ENCODE measurements around the gene SLC26A1. TPM values are rescaled to one million over a fixed set of nuclear protein-coding genes. Genes with fewer than 3 reads are reported as not detected.

Gene SLC26A1
- total RNA-seq, 1 experiment from 2014 or later, result 6.9 TPM

DNA sequence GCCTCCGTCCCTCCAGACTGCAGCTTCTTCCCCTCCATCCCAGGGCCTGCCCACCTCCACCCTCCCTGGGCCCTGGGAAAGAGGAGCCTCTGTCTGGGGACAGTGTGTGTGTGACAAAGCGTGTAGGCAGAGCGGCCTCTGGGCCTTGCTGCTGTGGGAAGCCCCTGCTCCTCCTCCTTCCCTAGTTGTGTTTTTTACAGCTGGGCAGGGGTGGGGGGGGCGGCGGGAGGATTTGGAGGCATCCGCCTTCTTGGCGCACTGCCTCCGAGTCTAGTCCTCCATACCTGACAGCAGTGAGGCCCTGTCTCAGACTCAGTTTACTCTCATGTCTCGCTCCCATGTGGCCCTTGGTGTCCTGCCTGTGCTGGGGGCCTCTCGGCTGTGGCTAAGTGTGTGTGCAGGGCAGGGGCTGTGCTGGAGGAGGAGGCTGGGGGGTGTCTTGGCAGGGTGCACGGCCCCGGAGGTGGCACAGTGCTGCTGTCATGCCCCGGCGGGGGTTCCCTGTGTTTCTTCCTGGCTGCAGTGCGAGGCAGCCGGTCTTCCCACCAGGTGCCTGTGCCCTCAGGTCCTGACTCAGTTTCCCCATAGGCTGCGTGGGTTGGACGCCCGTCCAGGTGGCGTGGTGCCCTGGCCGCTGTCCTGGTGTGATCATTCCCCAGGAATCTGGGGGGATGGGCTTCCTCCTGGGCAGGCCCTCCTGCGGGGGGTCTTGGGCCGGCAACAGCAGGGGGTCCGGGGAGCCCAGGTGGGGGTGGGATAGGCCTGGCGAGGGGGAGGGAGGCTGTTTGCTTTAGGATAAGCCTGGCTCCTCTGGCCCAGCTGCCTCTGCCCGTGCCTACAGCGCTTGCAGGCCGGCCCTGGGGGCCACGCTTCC, 25.2 kb upstream of the SLC26A1 start:
- in situ Hi-C loops (cut with HindIII; ENCODE audit: low pct_unique_long_range_greater_than_20kb, low sequenced_read_pairs), result no loop called here
- no peak for DNase-seq (ENCODE audit: low read depth)

- DNase-seq (ENCODE audit: low read depth), result no peak
- in situ Hi-C loops (cut with HindIII; ENCODE audit: low pct_unique_long_range_greater_than_20kb, low sequenced_read_pairs), result no loop called here
Measured at GRCh38 chr4:1017706-1018105, 24.5 kb upstream of the SLC26A1 start.

DNA sequence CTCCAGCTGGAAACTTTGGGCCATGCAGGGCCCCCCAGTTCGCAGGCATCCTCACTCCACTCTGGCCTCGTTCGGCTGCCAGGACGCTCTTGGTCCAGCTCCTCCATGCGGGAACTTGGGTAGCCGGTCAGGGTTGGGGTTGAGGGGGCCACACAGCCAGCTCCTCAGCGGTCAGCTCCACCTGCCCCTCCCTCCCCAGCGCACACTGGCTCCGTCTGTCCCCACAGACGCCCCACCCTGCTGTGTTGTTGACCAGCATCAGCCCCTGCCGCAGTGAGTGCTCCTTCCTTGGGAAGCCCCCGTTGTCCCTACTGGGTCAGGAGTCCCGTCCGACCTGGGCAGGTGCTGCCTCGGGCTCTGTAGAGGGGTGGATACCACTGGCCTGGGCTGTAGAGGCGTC, 24.0 kb upstream of the SLC26A1 start:
- DNase-seq (ENCODE audit: low read depth), result no peak
- in situ Hi-C loops (cut with HindIII; ENCODE audit: low pct_unique_long_range_greater_than_20kb, low sequenced_read_pairs), result no loop called here

- no peak for DNase-seq (ENCODE audit: low read depth)
- in situ Hi-C loops (cut with HindIII; ENCODE audit: low pct_unique_long_range_greater_than_20kb, low sequenced_read_pairs), result no loop called here
Measured at GRCh38 chr4:1015746-1016145, 22.5 kb upstream of the SLC26A1 start.

GRCh38 chr4:1015179-1015578, 22.0 kb upstream of the SLC26A1 start:
- DNase-seq (ENCODE audit: low read depth), result no peak
- in situ Hi-C loops (cut with HindIII; ENCODE audit: low pct_unique_long_range_greater_than_20kb, low sequenced_read_pairs), result no loop called here

- in situ Hi-C loops (cut with HindIII; ENCODE audit: low pct_unique_long_range_greater_than_20kb, low sequenced_read_pairs), result no loop called here
- DNase-seq (ENCODE audit: low read depth), result no peak
Measured at GRCh38 chr4:1014291-1015167, 21.3 kb upstream of the SLC26A1 start.

- DNase-seq (ENCODE audit: low read depth), result no peak
- in situ Hi-C loops (cut with HindIII; ENCODE audit: low pct_unique_long_range_greater_than_20kb, low sequenced_read_pairs), result no loop called here
Measured at GRCh38 chr4:1013225-1014073, 20.2 kb upstream of the SLC26A1 start.

GRCh38 chr4:1012034-1012739, 19.0 kb upstream of the SLC26A1 start:
- peak; percentile 63 for DNase-seq (ENCODE audit: low read depth)
- in situ Hi-C loops (cut with HindIII; ENCODE audit: low pct_unique_long_range_greater_than_20kb, low sequenced_read_pairs), result no loop called here

DNA sequence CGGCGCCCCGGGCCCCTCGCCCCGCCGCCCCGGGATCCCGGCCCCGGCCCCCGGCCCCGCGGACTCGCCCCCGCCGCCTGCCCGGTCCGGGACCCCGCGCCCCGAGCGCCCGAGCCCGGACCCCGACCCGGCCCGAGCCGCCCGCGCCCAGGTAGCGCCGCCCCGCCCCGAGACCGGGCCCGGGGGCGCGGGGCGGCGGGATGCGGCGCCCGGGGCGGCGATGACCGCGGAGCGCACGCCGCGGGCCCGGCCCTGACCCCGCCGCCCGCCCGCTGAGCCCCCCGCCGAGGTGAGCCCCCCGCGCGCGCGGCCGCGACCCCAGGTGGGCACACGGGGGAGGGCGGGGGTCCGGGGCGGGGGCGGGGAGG, 18.4 kb upstream of the SLC26A1 start:
- in situ Hi-C loops (cut with HindIII; ENCODE audit: low pct_unique_long_range_greater_than_20kb, low sequenced_read_pairs), result no loop called here
- no peak for DNase-seq (ENCODE audit: low read depth)

- in situ Hi-C loops (cut with HindIII; ENCODE audit: low pct_unique_long_range_greater_than_20kb, low sequenced_read_pairs), result no loop called here
- DNase-seq (ENCODE audit: low read depth), result peak; percentile 71
Measured at GRCh38 chr4:1011022-1011665, 17.9 kb upstream of the SLC26A1 start, which contains the start of gene FGFRL1. Gene FGFRL1, plus strand, starts transcription at chr4:1011626. Its CDS starts 860 bp downstream, at chr4:1012486.

DNA sequence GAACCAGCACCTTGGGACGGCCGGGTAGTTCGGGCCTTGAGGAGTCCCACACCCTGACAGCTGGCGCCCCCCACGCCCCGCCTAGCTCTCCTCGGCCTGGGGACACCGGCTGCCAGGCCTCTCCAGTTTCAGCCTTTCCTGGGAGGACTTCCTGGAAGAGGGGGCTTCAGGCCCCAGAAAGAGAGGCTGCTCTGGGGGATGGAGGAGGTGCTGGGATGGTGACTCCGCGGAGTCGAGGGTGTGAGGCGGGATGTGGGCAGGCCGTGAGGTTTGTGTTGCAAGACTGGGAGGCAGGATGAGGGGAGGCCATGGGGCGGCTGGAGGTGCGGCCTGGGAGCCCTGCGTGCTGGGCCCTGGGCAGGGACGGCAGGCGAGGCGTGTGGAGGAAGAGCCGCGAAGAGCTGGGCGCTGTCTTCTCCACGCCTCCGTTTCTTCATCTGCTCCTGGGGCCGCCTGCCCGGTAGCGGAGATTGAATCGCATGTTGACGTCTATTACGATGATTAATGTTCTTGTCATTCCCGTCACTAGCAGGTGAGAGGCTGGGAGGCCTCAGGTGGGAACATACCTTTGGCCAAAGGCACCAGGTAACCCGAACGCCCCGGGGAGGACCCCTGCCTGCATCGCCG, 17.3 kb upstream of the SLC26A1 start:
- in situ Hi-C loops (cut with HindIII; ENCODE audit: low pct_unique_long_range_greater_than_20kb, low sequenced_read_pairs), result no loop called here
- peak; percentile 63 for DNase-seq (ENCODE audit: low read depth)

- in situ Hi-C loops (cut with HindIII; ENCODE audit: low pct_unique_long_range_greater_than_20kb, low sequenced_read_pairs), result no loop called here
- peak; percentile 60 for DNase-seq (ENCODE audit: low read depth)
Measured at GRCh38 chr4:1009542-1010394, 16.6 kb upstream of the SLC26A1 start.

- in situ Hi-C loops (cut with HindIII; ENCODE audit: low pct_unique_long_range_greater_than_20kb, low sequenced_read_pairs), result no loop called here
- DNase-seq (ENCODE audit: low read depth), result no peak
Measured at GRCh38 chr4:1008840-1009541, 15.8 kb upstream of the SLC26A1 start.

- no peak for DNase-seq (ENCODE audit: low read depth)
- in situ Hi-C loops (cut with HindIII; ENCODE audit: low pct_unique_long_range_greater_than_20kb, low sequenced_read_pairs), result no loop called here
Measured at GRCh38 chr4:1006856-1007255, 13.7 kb upstream of the SLC26A1 start.

GRCh38 chr4:1004557-1005485, 11.6 kb upstream of the SLC26A1 start:
- in situ Hi-C loops (cut with HindIII; ENCODE audit: low pct_unique_long_range_greater_than_20kb, low sequenced_read_pairs), result no loop called here
- no peak for DNase-seq (ENCODE audit: low read depth)
